Breast epithelium (tissue), 3 donors: Measurements from ENCODE around the gene SPTBN5.

ENCODE experiments used
- CTCF ChIP-seq, 3 donors: fragments of 450-650 bp; IDR thresholded peaks; one replicate each; pipeline ENCODE4 v1.5.1; 2016 to 2017; ENCODE audit warnings: antibody characterized with exemption in 3 of 3, mild to moderate bottlenecking in 3 of 3, moderate library complexity in 3 of 3
- POLR2A ChIP-seq: fragments of 450-650 bp; IDR thresholded peaks from one replicate; pipeline ENCODE4 v1.6.1; 2016; ENCODE audit warnings: antibody characterized with exemption, mild to moderate bottlenecking, moderate library complexity

GRCh38 chr15:41885321-41885720, 8.5 kb downstream of the SPTBN5 start:
- TF ChIP-seq POLR2A (no peak), CTCF (IDR thresholded peaks at IDR 0.05) (no peak)
